NCI-H2196 (cell line): Measurements from ENCODE around the gene METTL16.
A peak's percentile ranks its signal among the peaks of the same experiment; 100 is the strongest.
"Not testable (repeated sequence)": the region's sequence is repeated elsewhere in the genome, so short reads cannot be mapped to it uniquely, and the experiment has no call there.

ENCODE experiments used
- DNase-seq: peaks from one replicate; lab custom pipeline; 2025; ENCODE audit not compliant: unreplicated experiment; lab: John Stamatoyannopoulos, UW

Gene METTL16

GRCh38 chr17:2452216-2452750 is 59.4 kb downstream of the METTL16 start:
- no peak for DNase-seq

DNA sequence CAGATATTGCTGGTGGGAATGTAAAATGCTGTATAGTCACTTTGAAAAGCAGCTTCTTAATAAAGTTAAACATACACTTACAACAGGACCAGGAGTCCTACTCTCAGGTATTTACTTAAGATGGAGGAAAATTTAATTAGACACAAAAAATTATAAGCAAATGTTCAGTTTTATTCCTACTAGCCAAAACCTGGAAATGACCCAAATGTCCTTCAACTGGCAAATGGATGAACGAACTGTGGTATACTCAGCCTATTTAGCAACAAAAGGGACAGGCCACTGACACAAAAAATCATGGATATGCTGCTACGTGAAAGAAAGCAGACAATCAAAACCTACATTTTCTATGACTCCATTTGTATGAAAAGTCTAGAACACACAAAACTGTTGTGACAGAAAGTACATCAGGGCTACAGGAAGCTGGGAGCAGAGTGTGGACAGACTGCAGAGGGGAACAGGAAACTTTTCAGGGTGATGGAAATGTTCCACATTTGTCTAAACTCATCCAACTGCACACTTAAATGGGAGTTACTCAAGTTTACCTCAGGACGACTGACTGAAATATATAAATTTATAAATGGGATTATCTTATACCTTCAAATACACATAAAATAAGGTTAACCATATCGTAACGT is 61.6 kb downstream of the METTL16 start:
- no peak for DNase-seq

DNA sequence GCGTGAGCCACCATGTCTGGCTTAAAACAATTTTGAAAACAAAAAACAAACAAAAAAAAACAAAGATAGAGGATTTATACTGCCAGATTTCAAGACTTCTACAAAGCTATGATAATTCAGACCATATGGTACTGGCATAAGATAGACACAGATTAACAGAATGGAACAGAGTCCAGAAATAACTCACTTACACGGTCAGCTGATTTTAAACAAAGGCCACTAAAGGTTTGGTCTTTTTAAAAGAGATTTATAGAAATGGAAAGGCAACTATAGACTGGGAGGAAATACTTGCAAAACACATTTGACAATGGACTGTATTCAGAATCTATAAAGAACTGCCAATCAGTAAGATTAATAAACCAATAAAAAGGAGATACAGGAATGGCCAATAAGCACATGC is 62.2 kb downstream of the METTL16 start:
- no peak for DNase-seq

- not testable (repeated sequence) for DNase-seq
These were observed 64.2 kb downstream of the METTL16 start for GRCh38 chr17:2447479-2447878.

DNA sequence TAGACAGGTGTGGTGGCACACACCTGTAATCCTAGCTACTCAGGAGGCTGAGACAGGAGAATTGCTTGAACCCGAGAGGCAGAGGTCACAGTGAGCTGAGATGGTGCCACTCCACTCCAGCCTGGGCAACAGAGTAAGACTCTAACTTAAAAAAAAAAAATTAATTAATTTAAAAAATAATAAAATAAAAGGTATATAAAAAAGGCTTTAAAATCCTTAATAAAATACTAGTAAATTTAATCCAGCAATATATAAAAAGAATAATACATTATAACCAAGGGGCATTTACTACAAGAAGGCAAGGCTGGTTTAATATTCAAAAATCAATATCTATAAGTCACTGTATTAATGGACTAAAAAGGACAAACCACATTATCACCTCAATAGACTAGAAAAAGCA is 66.0 kb downstream of the METTL16 start:
- no peak for DNase-seq

DNA sequence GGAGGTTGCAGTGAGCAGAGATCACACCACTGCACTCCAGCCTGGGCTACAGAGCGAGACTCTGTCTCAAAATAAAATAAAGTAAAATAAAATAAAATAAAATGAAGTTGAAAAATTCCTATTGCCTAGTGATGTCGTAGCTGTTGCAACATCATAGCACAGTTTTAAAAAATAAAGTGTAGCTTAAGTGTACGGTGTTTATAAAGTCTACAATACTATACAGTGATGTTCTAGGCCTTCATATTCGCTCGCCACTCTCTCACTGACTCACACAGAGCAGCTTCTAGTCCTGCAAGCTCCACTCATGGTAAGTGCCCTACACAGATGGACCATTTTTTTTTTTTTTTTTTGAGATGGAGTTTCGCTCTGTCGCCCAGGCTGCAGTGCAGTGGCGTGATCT is 67.3 kb downstream of the METTL16 start:
- no peak for DNase-seq

DNA sequence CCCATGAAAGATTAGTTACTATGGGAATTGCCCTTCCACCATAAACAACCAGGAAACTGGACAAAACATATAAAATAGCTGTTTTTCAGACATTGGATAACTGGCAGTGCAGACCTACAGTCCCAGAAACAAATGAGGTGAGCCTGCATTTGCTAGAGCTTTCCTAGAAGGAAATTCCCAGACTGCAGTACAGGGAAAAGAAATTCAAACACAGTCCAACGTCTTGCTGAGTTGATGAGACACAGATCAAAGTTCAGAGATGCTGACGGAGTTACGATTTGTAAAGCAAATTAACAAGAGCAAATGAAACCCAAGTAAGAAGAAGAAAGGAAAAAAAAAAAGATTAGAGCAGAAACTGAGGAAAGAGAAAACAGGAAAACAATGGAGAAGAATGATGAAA is 69.5 kb downstream of the METTL16 start:
- DNase-seq = no peak

- DNase-seq = no peak
These were observed 70.8 kb downstream of the METTL16 start for GRCh38 chr17:2440930-2441329.

- not testable (repeated sequence) for DNase-seq
These were observed 71.7 kb downstream of the METTL16 start for GRCh38 chr17:2439997-2440396.

GRCh38 chr17:2438823-2439222 is 72.9 kb downstream of the METTL16 start:
- DNase-seq = no peak

- peak; percentile 60 for DNase-seq
These were observed 75.3 kb downstream of the METTL16 start for GRCh38 chr17:2436316-2436905.

- DNase-seq = peak; percentile 54
These were observed 75.8 kb downstream of the METTL16 start for GRCh38 chr17:2435862-2436261.

GRCh38 chr17:2435181-2435741 is 76.4 kb downstream of the METTL16 start:
- no peak for DNase-seq

- no peak for DNase-seq
These were observed 78.0 kb downstream of the METTL16 start for GRCh38 chr17:2433696-2434095.

- no peak for DNase-seq
These were observed 83.8 kb downstream of the METTL16 start for GRCh38 chr17:2427910-2428309.

DNA sequence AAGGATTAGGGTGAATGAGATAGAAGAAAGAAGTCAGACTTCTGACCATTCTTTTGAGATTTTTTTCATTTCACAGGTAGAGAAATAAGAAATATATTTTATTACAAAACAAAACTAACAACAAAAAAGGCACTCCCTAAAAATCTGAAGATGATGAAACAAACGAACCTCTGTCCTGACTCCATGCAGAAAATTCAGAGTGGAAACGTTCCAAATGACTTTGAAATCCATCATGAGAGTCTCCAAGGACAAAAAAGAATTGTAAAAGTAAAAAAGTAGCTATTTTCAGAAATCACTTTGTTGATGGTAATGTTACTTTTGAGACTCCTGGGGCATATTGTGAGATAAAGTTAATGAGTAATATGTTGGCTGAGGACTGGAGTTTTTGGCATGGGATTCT is 84.5 kb downstream of the METTL16 start:
- DNase-seq = no peak

DNA sequence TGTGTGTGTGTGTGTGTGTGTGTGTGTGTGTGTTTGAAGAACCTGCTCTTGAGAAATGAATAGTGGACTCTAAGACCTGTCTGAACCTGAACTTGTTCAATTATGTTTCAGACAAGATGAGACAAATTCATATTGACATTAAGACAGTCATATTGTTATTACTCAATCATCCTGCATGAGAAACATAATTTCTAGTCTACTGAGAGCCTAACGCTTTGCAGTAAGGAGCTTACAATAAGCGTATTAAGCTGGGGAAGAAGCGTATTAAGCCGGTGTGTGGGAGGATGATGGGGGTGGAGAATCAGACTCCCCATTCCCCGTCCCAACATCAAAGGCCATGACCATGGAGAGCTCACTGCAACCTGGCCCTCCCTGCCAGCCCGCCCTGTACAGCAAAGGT is 88.4 kb downstream of the METTL16 start:
- DNase-seq = no peak

GRCh38 chr17:2421315-2422147 is 90.2 kb downstream of the METTL16 start:
- peak; percentile 2 for DNase-seq

DNA sequence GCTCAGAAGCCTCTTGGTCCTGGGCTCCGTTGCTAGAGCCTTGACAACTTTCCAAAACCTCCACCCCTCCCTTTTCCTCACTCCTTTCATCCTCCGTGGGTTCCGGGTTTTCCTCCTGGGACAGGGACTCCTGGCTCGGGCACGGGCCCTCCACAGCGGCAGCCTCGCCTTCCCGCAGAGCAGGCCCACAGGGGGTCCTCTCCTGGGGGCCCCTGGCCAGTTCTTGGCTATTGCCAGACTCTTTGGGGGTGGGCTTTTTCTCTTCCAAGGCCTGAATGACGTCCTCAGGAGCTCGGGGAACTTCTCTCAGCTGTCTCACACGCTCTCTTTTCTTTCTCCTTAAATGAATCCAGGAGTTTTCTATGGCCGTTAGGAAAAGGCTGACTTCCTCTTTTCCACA is 91.5 kb downstream of the METTL16 start:
- DNase-seq = no peak

- DNase-seq = no peak
These were observed 92.2 kb downstream of the METTL16 start for GRCh38 chr17:2419486-2419885.

DNA sequence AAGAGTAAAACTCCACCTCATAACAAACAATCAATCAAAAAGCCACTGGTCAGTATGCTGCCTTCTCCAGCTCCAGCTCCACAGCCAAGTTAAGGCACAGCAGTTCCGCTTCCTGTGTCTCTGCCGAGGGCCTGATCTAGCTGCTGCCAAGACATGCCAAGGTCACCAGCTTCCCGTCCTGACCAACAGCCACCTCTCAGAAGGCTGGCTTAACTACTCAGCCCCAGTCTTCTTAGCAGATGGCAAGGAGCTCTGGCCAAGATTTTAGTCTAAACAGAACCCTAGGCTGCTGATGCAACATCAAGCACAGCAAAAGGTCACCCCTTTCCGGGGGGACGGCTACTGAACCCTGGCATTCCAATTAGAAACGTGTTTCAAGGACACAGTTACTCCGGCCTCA is 93.1 kb downstream of the METTL16 start:
- DNase-seq = no peak
